Natural killer cell (primary cell): ENCODE measurements around the gene BRD7. TPM values are rescaled to one million over a fixed set of nuclear protein-coding genes. Genes with fewer than 3 reads are reported as not detected.
A peak's percentile ranks its signal among the peaks of the same experiment; 100 is the strongest.

Experiments used
- ATAC-seq, 3 donors: fragments of 150-1000 bp in 2 of 3; fragments of 200-7000 bp in 1 of 3; cut with Tn5 transposase; 1 replicate in 1 of 3; 2 replicates in 2 of 3; pipeline ENCODE4 v1.10.0; 2021; ENCODE audit warnings: mild to moderate bottlenecking in 2 of 3, moderate library complexity in 2 of 3
- DNase-seq, 2 donors: peaks; one replicate each; pipeline versions ENCODE4 v3.0.0 to v3.0.0-alpha.2; 2013 to 2021; ENCODE audit warnings: mixed read lengths in 1 of 2
- H3K27ac ChIP-seq: one replicate; pipeline ENCODE4 v1.5.1; 2013; ENCODE audit warnings: mild to moderate bottlenecking, low read length
- H3K27me3 ChIP-seq: one replicate; pipeline ENCODE4 v1.6.1; 2013; ENCODE audit warnings: low read length; ENCODE audit not compliant: control insufficient read depth, insufficient read depth
- H3K36me3 ChIP-seq: one replicate; pipeline ENCODE4 v1.6.1; 2013; ENCODE audit warnings: low read length; ENCODE audit not compliant: control insufficient read depth, insufficient read depth
- H3K4me1 ChIP-seq: one replicate; pipeline ENCODE4 v1.6.1; 2013; ENCODE audit warnings: low read length; ENCODE audit not compliant: control insufficient read depth, insufficient read depth
- H3K4me3 ChIP-seq: one replicate; pipeline ENCODE4 v1.5.1; 2013; ENCODE audit warnings: low read length
- H3K9me3 ChIP-seq: one replicate; pipeline ENCODE4 v1.6.1; 2013; ENCODE audit warnings: low read length; ENCODE audit not compliant: control insufficient read depth, insufficient read depth
- H3K27ac Mint-ChIP-seq, 2 donors: one replicate each; pipeline ENCODE4 v1.8.0; 2022; ENCODE audit warnings: mild to moderate bottlenecking in 2 of 2, mixed read lengths in 2 of 2, moderate library complexity in 1 of 2
- H3K27me3 Mint-ChIP-seq, 2 donors: one replicate each; pipeline ENCODE4 v1.8.0; 2022; ENCODE audit warnings: low read depth in 2 of 2, mixed read lengths in 2 of 2
- H3K36me3 Mint-ChIP-seq: one replicate; pipeline ENCODE4 v1.8.0; 2022; ENCODE audit warnings: mixed read lengths
- H3K4me1 Mint-ChIP-seq, 2 donors: one replicate each; pipeline ENCODE4 v1.8.0; 2022; ENCODE audit warnings: mixed read lengths in 2 of 2
- H3K4me3 Mint-ChIP-seq: one replicate; pipeline ENCODE4 v1.8.0; 2022; ENCODE audit warnings: mild to moderate bottlenecking, moderate library complexity, mixed read lengths
- H3K9me3 Mint-ChIP-seq, 2 donors: one replicate each; pipeline ENCODE4 v1.8.0; 2022; ENCODE audit warnings: mixed read lengths in 2 of 2
- WGBS: methylation state at CpG from one replicate; pipeline ENCODE4 v1.1.7; 2013; ENCODE audit warnings: missing lambda C conversion rate; ENCODE audit not compliant: insufficient coverage; 5-methylcytosine and 5-hydroxymethylcytosine counted together
- intact Hi-C: fragments of 100-400 bp; cut with micrococcal nuclease; formaldehyde crosslinking; loops from one replicate; pipeline ENCODE4 v1.14.2; 2022
- total RNA-seq, 4 donors: library from RNA; stranded (reverse); fragments of 120-200 nt in 1 of 4; gene quantifications; one replicate each; pipeline versions ENCODE4 v1.2.3 to v1.2.4, GENCODE V29; 2013 to 2022
- TF ChIP-seq, protein P1 (sequence below): fragments of 200-600 bp; IDR thresholded peaks from one replicate; pipeline ENCODE4 v1.8.0; 2022; ENCODE audit warnings: antibody characterized with exemption

BRD7 gene
- total RNA-seq, 3 donors from 2014 or later (not counting 1 experiment from before 2014, with no cell fraction given), result 89.2 to 118 (median 94.9) TPM

- intact Hi-C loops, result no loop called here
- peaks cover 82 to 86% of the 10 kb centered on the region in 2 donors for H3K4me1 Mint-ChIP-seq
- no peaks in the 10 kb centered on the region for H3K36me3 Mint-ChIP-seq
- Histone ChIP-seq H3K27me3 (no peaks in the 10 kb centered on the region), H3K9me3 (no peaks in the 10 kb centered on the region), H3K4me1 (peaks cover 97% of the 10 kb centered on the region), H3K36me3 (peaks cover 12% of the 10 kb centered on the region), H3K4me3 (no peak overlapping the region), H3K27ac (peak overlapping the region; percentile 93)
- TF ChIP-seq, protein P1, sequence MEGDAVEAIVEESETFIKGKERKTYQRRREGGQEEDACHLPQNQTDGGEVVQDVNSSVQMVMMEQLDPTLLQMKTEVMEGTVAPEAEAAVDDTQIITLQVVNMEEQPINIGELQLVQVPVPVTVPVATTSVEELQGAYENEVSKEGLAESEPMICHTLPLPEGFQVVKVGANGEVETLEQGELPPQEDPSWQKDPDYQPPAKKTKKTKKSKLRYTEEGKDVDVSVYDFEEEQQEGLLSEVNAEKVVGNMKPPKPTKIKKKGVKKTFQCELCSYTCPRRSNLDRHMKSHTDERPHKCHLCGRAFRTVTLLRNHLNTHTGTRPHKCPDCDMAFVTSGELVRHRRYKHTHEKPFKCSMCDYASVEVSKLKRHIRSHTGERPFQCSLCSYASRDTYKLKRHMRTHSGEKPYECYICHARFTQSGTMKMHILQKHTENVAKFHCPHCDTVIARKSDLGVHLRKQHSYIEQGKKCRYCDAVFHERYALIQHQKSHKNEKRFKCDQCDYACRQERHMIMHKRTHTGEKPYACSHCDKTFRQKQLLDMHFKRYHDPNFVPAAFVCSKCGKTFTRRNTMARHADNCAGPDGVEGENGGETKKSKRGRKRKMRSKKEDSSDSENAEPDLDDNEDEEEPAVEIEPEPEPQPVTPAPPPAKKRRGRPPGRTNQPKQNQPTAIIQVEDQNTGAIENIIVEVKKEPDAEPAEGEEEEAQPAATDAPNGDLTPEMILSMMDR, result no peak
- 44% methylated on average over 7 of the region's 7 CpGs for WGBS
- H3K9me3 Mint-ChIP-seq, result no peaks in the 10 kb centered on the region
- H3K4me3 Mint-ChIP-seq, result peak overlapping the region; percentile 76
- H3K27ac Mint-ChIP-seq, result peak overlapping the region; percentile 91 to 99
- ATAC-seq (no peak), DNase-seq (no peak)
- H3K27me3 Mint-ChIP-seq, result no peaks in the 10 kb centered on the region
Observed at GRCh38 chr16:50272111-50272571, 96.6 kb downstream of the BRD7 start.

DNA sequence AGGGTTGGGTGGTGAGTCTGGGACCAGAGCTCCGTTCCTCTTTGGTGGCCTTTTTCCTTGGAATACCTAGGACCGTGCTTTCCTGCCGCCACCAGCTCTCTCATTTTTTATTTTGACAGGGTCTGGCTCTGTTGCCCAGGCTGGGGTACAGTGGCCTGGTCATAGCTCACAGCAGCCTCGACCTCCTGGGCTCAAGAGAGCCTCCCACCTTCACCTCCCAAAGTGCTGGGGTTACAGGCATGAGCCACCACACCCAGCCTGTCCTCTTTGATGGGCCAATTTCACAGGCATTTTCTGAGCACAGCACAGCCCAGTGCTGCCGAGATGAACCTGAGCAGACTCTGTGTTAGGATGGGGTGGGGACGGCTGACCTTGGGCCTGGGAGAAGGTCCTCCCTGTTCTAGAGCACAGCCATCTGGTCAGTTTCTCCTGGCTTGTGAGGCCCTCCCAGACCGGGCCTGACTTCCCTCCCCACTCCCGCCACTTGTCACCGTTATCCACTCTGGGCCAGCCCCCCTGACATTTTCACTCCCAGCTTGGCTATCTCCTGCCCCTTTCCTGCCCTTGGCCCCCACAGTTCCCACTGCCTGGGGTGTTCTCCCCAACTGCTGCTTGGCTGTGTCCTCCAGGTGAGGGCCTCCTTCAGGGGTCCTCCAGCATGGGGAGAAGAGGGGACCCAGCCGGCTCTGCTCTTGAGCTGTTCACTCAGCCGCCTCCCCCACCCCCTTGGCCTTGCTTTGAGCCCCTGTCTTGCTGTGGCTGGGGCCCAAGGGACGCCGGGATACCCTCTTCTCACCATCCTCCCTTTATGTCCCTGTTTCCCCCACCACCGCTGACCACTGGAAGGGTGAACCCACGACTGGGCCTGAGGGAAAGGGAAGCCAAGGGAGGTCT is 97.4 kb downstream of the BRD7 start:
- ATAC-seq, result no peak
- peaks cover 95% of the 10 kb centered on the region for H3K4me1 ChIP-seq
- intact Hi-C loops, result no loop called here
- H3K27me3 ChIP-seq, result no peaks in the 10 kb centered on the region
- H3K9me3 ChIP-seq, result no peaks in the 10 kb centered on the region
- H3K4me3 ChIP-seq, result no peak overlapping the region
- Mint-ChIP-seq H3K4me3 (peak overlapping the region; percentile 67), H3K9me3 (no peaks in the 10 kb centered on the region), H3K36me3 (no peaks in the 10 kb centered on the region), H3K27me3 (no peaks in the 10 kb centered on the region), H3K4me1 (peaks cover 76 to 89% of the 10 kb centered on the region in 2 donors), H3K27ac (peak overlapping the region; percentile 91 to 99)
- peak overlapping the region; percentile 93 for H3K27ac ChIP-seq
- H3K36me3 ChIP-seq, result peaks cover 12% of the 10 kb centered on the region
- WGBS, result 74% methylated on average over 14 of the region's 15 CpGs
- TF ChIP-seq, protein P1, result no peak
- DNase-seq, result no peak

- Mint-ChIP-seq H3K27me3 (no peaks in the 10 kb centered on the region), H3K27ac (peak overlapping the region; percentile 91 to 99), H3K4me3 (peak overlapping the region; percentile 88), H3K36me3 (no peaks in the 10 kb centered on the region), H3K9me3 (no peaks in the 10 kb centered on the region), H3K4me1 (peaks cover 78 to 95% of the 10 kb centered on the region in 2 donors)
- TF ChIP-seq, protein P1, result no peak
- Histone ChIP-seq H3K4me3 (no peak overlapping the region), H3K36me3 (peaks cover 12% of the 10 kb centered on the region), H3K4me1 (peaks cover 94% of the 10 kb centered on the region), H3K27ac (peak overlapping the region; percentile 93), H3K27me3 (no peaks in the 10 kb centered on the region), H3K9me3 (no peaks in the 10 kb centered on the region)
- intact Hi-C loops, result no loop called here
- WGBS, result 83% methylated on average over 12 of the region's 13 CpGs
- no peak for DNase-seq
- no peak for ATAC-seq
Observed at GRCh38 chr16:50270510-50271147, 98.2 kb downstream of the BRD7 start.
